HL-60 (cell line): ENCODE results near the gene IL22RA1.

Experiments
- DNase-seq, 2 experiments: peaks; one replicate each; pipeline ENCODE4 v3.0.0-alpha.2; 2010 to 2020; ENCODE audit warnings: low read depth in 1 of 2, low spot score in 1 of 2
- H3K27ac ChIP-seq: fragments of 250-450 bp; sonication (Bioruptor Pico); replicated peaks from 2 replicates; pipeline ENCODE4 v1.5.1; 2020; ENCODE audit warnings: mild to moderate bottlenecking, moderate library complexity
- H3K27me3 ChIP-seq: fragments of 250-450 bp; sonication (Bioruptor Pico); 2 replicates; pipeline ENCODE4 v1.5.1; 2021; ENCODE audit warnings: mild to moderate bottlenecking, moderate library complexity; ENCODE audit not compliant: insufficient read depth, poor library complexity, severe bottlenecking
- H3K4me3 ChIP-seq: replicated peaks from 2 replicates; pipeline ENCODE4 v1.5.1; 2011; ENCODE audit warnings: mild to moderate bottlenecking, control low read depth, low read length; ENCODE audit not compliant: insufficient read depth
- GABPA ChIP-seq: IDR thresholded peaks from 2 replicates; pipeline ENCODE4 v1.6.1; 2012; ENCODE audit warnings: low read depth
- POLR2AphosphoS5 ChIP-seq: IDR thresholded peaks from 2 replicates; pipeline ENCODE4 v1.6.1; 2012; ENCODE audit warnings: low read depth
- SPI1 ChIP-seq: IDR thresholded peaks from 2 replicates; pipeline ENCODE4 v1.6.1; 2012; ENCODE audit warnings: low read depth, mild to moderate bottlenecking, borderline replicate concordance
- TF ChIP-seq, protein P1 (sequence below): IDR thresholded peaks from one replicate; pipeline ENCODE4 v1.5.1; 2011; ENCODE audit warnings: low read length, control low read depth, inconsistent platforms; ENCODE audit not compliant: insufficient read depth
- TF ChIP-seq, protein P2 (sequence below): IDR thresholded peaks from 2 replicates; pipeline ENCODE4 v1.6.1; 2012; ENCODE audit warnings: low read depth; ENCODE audit not compliant: insufficient replicate concordance

IL22RA1 gene

DNA sequence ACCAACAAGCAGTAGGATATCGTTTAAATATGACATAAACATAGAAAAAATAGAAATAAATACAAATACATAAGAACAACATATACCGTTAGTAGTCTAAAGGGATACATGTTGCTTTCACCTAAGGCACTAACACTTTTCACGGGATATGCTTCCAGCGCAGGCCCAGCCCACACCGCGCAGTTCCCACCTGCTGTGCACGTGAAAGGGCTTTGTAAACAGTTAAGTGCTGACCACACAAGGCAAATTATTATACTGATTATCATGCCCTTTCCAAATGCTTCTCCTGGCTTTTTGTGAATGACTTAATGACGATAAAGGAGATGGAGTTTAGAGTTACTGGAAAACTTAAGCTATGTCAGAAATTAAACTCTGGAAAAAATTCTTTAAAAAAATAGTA lies 11.3 kb upstream of the IL22RA1 start:
- TF ChIP-seq GABPA (no peak), POLR2AphosphoS5 (no peak), SPI1 (no peak)
- TF ChIP-seq, protein P1, sequence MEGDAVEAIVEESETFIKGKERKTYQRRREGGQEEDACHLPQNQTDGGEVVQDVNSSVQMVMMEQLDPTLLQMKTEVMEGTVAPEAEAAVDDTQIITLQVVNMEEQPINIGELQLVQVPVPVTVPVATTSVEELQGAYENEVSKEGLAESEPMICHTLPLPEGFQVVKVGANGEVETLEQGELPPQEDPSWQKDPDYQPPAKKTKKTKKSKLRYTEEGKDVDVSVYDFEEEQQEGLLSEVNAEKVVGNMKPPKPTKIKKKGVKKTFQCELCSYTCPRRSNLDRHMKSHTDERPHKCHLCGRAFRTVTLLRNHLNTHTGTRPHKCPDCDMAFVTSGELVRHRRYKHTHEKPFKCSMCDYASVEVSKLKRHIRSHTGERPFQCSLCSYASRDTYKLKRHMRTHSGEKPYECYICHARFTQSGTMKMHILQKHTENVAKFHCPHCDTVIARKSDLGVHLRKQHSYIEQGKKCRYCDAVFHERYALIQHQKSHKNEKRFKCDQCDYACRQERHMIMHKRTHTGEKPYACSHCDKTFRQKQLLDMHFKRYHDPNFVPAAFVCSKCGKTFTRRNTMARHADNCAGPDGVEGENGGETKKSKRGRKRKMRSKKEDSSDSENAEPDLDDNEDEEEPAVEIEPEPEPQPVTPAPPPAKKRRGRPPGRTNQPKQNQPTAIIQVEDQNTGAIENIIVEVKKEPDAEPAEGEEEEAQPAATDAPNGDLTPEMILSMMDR = no peak
- TF ChIP-seq, protein P2, sequence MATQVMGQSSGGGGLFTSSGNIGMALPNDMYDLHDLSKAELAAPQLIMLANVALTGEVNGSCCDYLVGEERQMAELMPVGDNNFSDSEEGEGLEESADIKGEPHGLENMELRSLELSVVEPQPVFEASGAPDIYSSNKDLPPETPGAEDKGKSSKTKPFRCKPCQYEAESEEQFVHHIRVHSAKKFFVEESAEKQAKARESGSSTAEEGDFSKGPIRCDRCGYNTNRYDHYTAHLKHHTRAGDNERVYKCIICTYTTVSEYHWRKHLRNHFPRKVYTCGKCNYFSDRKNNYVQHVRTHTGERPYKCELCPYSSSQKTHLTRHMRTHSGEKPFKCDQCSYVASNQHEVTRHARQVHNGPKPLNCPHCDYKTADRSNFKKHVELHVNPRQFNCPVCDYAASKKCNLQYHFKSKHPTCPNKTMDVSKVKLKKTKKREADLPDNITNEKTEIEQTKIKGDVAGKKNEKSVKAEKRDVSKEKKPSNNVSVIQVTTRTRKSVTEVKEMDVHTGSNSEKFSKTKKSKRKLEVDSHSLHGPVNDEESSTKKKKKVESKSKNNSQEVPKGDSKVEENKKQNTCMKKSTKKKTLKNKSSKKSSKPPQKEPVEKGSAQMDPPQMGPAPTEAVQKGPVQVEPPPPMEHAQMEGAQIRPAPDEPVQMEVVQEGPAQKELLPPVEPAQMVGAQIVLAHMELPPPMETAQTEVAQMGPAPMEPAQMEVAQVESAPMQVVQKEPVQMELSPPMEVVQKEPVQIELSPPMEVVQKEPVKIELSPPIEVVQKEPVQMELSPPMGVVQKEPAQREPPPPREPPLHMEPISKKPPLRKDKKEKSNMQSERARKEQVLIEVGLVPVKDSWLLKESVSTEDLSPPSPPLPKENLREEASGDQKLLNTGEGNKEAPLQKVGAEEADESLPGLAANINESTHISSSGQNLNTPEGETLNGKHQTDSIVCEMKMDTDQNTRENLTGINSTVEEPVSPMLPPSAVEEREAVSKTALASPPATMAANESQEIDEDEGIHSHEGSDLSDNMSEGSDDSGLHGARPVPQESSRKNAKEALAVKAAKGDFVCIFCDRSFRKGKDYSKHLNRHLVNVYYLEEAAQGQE = no peak
- H3K27me3 ChIP-seq = peaks cover 23% of the 10 kb centered on the region
- no peak overlapping the region for H3K27ac ChIP-seq
- no peak overlapping the region for H3K4me3 ChIP-seq
- no peak for DNase-seq

DNA sequence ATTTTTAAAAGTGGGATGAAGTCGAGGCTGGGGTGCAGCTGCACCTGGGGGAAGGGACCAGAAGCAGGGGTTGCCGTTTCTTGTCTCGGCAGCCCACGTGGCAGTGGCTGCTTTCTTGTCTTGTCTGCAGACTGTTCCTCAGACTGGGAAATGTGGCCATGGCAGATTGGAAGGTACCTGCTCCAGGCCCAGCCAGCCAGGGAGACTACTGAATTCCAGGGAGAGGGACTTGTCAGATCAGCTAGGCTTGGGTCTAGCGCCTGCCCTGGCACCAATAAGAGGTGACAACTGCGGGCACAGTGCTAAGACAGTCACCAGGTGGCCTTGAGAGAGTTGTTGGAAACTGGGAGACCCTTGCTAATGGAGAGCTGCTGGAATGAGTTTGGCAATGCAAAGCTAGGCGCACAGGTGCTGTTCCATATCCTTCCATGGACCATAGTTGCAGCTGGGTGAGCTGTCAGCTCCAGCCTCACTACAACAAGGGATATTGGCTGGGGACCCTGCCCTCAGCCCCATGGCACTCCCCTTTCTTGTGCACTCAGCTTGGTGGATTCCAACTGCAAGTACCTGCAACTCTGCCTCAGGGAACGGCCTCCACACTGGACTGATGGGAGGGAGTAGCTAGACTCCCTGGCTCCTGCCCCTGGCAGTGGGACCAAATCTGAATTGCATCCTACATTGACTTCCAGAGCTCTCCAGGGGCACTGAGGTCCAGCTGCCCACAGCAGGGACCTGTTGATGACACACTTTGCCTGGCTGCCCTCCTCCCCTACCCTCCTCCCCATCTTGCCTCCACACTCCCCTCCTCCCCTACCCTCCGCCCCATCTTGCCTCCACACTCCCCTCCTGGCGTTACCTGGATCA lies 9.9 kb upstream of the IL22RA1 start:
- no peak overlapping the region for H3K4me3 ChIP-seq
- H3K27ac ChIP-seq = no peak overlapping the region
- TF ChIP-seq POLR2AphosphoS5 (no peak), GABPA (no peak), SPI1 (no peak)
- TF ChIP-seq, protein P1 = no peak
- TF ChIP-seq, protein P2 = no peak
- no peak for DNase-seq
- peaks cover 23% of the 10 kb centered on the region for H3K27me3 ChIP-seq

DNA sequence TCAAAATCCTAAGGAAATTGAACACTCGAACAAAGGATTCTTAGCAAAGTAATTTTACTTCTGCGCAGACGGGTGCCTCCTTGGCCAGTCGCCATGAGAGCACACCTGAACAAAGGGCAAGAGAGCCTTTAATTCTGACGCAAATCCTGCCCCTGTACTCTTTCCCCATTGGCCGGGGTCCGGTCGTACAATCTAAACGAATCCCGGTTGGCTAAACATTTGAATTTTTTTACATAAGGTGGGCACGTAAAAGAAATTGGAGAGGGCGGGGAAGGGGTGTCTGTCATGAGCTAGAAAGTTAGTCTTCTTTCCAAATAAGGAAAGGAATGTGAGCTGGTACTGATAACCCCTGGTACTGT lies 8.2 kb upstream of the IL22RA1 start:
- H3K4me3 ChIP-seq = no peak overlapping the region
- no peak for DNase-seq
- H3K27me3 ChIP-seq = peaks cover 23% of the 10 kb centered on the region
- H3K27ac ChIP-seq = no peak overlapping the region
- no peak for TF ChIP-seq SPI1
- no peak for TF ChIP-seq POLR2AphosphoS5
- no peak for TF ChIP-seq GABPA
- TF ChIP-seq, protein P1 = no peak
- TF ChIP-seq, protein P2 = no peak
